HG03064 (cell line): ENCODE data around the gene CDC14B.
A peak's percentile ranks its signal among the peaks of the same experiment; 100 is the strongest.

Experiments
- ATAC-seq: cut with Tn5 transposase; IDR thresholded peaks from one replicate; pipeline ENCODE4 v1.9.1; 2021; ENCODE audit warnings: low read depth; ENCODE audit not compliant: unreplicated experiment

Gene CDC14B

GRCh38 chr9:96619491-96620180, at the start of gene CDC14B:
TSS of gene CDC14B (minus strand) at chr9:96619843. CDS start at chr9:96619378, 465 bp downstream.
- no peak for ATAC-seq

- no peak for ATAC-seq
Measured at GRCh38 chr9:96668868-96669534, 49.4 kb upstream of the CDC14B start.

- no peak for ATAC-seq
Measured at GRCh38 chr9:96667363-96667728, 47.7 kb upstream of the CDC14B start.

- ATAC-seq = peak; percentile 73
Measured at GRCh38 chr9:96666653-96667362, 47.2 kb upstream of the CDC14B start.

GRCh38 chr9:96665789-96666188, 46.1 kb upstream of the CDC14B start:
- ATAC-seq = no peak

- ATAC-seq = no peak
Measured at GRCh38 chr9:96663506-96664120, 44.0 kb upstream of the CDC14B start.

GRCh38 chr9:96661711-96662110, 42.1 kb upstream of the CDC14B start:
- ATAC-seq = no peak

GRCh38 chr9:96660692-96661248, 41.1 kb upstream of the CDC14B start:
- no peak for ATAC-seq

- ATAC-seq = peak; percentile 68
Measured at GRCh38 chr9:96655198-96655851, 35.7 kb upstream of the CDC14B start, which contains the start of gene PRXL2C. TSS of gene PRXL2C (minus strand) at chr9:96655317. CDS start at chr9:96655281, 36 bp downstream.

- ATAC-seq = peak; percentile 56
Measured at GRCh38 chr9:96654450-96655197, 35.0 kb upstream of the CDC14B start.

- no peak for ATAC-seq
Measured at GRCh38 chr9:96651626-96652025, 32.0 kb upstream of the CDC14B start.

- no peak for ATAC-seq
Measured at GRCh38 chr9:96649620-96650324, 30.1 kb upstream of the CDC14B start.

- no peak for ATAC-seq
Measured at GRCh38 chr9:96646081-96646991, 26.7 kb upstream of the CDC14B start.

- ATAC-seq = no peak
Measured at GRCh38 chr9:96644137-96644536, 24.5 kb upstream of the CDC14B start.

- ATAC-seq = no peak
Measured at GRCh38 chr9:96641514-96641913, 21.9 kb upstream of the CDC14B start.

- no peak for ATAC-seq
Measured at GRCh38 chr9:96638606-96639364, 19.1 kb upstream of the CDC14B start.

- no peak for ATAC-seq
Measured at GRCh38 chr9:96636368-96636767, 16.7 kb upstream of the CDC14B start.
